ENCODE measurements around the gene THPO. TPM values are rescaled to one million over a fixed set of nuclear protein-coding genes. Genes with fewer than 3 reads are reported as not detected.
A peak's percentile ranks its signal among the peaks of the same experiment; 100 is the strongest.

Gene THPO
- total RNA-seq, 1 donor from 2014 or later = 0.41 TPM

DNA sequence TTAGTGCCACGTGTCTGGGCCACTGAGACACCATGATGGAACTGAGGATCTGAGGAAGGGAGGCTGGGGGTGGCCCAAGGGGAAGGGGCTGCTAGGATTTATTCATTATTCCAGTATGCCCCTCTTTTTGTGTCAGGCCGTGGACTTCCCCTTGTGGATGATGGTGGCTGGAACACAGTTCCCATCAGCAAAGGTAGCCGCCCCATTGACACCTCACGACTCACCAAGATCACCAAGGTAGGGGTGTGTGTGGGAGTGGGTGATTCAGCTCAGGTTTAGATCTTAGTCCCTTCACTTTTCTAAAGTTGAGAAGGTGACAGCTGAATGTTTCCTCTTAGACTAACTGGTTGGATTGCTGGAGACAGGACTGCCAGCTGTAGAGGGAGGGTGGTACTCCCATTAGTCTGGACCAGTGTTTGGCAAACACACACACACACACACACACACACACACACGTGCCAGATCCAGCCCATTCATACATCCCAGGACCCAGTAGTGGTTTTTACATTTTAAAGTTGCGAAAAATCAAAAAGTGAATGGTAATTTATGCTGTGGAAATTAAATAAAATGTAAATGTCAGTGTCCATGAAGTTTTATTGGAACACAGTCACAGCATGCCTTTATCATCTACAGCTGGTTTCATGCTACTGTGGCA lies 52.2 kb downstream of the THPO start:
- DNase-seq (ENCODE audit: extremely low spot score, unreplicated experiment) = no peak
- H3K36me3 Mint-ChIP-seq = peaks cover 49% of the 10 kb centered on the region
- no peak overlapping the region for H3K4me3 Mint-ChIP-seq
- H3K27ac Mint-ChIP-seq = no peak overlapping the region
- no peaks in the 10 kb centered on the region for H3K9me3 Mint-ChIP-seq
- no peaks in the 10 kb centered on the region for H3K4me1 Mint-ChIP-seq (ENCODE audit: unreplicated experiment)
- no peaks in the 10 kb centered on the region for H3K27me3 Mint-ChIP-seq
- TF ChIP-seq, protein P1, sequence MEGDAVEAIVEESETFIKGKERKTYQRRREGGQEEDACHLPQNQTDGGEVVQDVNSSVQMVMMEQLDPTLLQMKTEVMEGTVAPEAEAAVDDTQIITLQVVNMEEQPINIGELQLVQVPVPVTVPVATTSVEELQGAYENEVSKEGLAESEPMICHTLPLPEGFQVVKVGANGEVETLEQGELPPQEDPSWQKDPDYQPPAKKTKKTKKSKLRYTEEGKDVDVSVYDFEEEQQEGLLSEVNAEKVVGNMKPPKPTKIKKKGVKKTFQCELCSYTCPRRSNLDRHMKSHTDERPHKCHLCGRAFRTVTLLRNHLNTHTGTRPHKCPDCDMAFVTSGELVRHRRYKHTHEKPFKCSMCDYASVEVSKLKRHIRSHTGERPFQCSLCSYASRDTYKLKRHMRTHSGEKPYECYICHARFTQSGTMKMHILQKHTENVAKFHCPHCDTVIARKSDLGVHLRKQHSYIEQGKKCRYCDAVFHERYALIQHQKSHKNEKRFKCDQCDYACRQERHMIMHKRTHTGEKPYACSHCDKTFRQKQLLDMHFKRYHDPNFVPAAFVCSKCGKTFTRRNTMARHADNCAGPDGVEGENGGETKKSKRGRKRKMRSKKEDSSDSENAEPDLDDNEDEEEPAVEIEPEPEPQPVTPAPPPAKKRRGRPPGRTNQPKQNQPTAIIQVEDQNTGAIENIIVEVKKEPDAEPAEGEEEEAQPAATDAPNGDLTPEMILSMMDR (conservative IDR thresholded peaks at IDR 0.05) = no peak

DNA sequence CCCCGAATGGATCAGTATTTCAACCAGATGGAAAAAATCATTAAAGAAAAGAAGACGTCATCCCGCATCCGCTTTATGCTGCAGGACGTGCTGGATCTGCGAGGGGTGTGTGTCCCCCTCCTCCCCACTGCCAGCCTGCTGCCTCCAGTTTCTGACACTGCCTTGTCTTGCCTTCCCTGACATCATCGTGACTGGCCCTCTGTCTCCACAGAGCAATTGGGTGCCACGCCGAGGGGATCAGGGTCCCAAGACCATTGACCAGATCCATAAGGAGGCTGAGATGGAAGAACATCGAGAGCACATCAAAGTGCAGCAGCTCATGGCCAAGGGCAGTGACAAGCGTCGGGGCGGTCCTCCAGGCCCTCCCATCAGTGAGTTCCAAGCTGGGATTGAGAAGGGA lies 52.7 kb downstream of the THPO start:
- Mint-ChIP-seq H3K36me3 (peaks cover 52% of the 10 kb centered on the region), H3K4me1 (ENCODE audit: unreplicated experiment) (no peaks in the 10 kb centered on the region), H3K9me3 (no peaks in the 10 kb centered on the region), H3K27ac (peak overlapping the region; percentile 46), H3K27me3 (no peaks in the 10 kb centered on the region), H3K4me3 (no peak overlapping the region)
- TF ChIP-seq, protein P1 (conservative IDR thresholded peaks at IDR 0.05) = no peak
- no peak for DNase-seq (ENCODE audit: extremely low spot score, unreplicated experiment)

DNA sequence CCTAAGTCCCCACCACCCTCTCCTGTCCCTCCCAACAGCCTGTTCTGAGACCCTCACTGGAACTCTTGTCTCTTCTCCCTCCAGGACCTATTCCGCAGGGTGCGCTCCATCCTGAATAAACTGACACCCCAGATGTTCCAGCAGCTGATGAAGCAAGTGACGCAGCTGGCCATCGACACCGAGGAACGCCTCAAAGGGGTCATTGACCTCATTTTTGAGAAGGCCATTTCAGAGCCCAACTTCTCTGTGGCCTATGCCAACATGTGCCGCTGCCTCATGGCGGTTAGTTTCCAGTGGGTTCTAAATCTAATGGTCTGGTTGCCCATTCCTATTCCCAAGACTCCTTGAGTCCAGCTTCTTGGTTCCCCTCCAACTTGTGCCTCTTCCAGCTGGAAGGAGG lies 54.3 kb downstream of the THPO start:
- Mint-ChIP-seq H3K36me3 (peaks cover 45% of the 10 kb centered on the region), H3K27ac (no peak overlapping the region), H3K4me3 (no peak overlapping the region), H3K27me3 (no peaks in the 10 kb centered on the region), H3K4me1 (ENCODE audit: unreplicated experiment) (peaks cover 3% of the 10 kb centered on the region), H3K9me3 (no peaks in the 10 kb centered on the region)
- no peak for DNase-seq (ENCODE audit: extremely low spot score, unreplicated experiment)
- TF ChIP-seq, protein P1 (conservative IDR thresholded peaks at IDR 0.05) = no peak

DNA sequence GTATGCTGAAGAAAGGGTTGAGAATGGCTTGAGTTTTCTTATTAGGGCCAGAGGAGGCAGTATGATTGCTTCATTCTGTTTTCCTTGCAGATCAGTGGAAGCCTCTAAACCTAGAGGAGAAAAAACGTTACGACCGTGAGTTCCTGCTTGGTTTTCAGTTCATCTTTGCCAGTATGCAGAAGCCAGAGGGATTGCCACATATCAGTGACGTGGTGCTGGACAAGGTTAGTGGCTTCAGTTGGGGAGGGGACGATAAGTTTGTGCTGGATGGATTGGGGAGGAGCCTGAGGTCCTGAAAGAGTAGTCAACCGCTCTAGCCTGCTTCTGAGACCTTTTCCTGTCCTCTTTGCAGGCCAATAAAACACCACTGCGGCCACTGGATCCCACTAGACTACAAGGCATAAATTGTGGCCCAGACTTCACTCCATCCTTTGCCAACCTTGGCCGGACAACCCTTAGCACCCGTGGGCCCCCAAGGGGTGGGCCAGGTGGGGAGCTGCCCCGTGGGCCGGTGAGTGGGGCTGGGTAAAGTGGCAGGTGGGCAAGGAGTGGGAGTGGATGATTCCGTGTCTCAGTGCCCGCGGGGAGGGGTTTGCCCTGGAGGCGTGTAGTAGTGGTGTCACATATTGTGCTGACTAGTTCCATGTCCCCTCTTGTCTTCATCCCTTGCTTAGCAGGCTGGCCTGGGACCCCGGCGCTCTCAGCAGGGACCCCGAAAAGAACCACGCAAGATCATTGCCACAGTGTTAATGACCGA lies 55.1 kb downstream of the THPO start:
- TF ChIP-seq, protein P1 (conservative IDR thresholded peaks at IDR 0.05) = no peak
- Mint-ChIP-seq H3K9me3 (no peaks in the 10 kb centered on the region), H3K36me3 (peaks cover 44% of the 10 kb centered on the region), H3K4me3 (no peak overlapping the region), H3K27me3 (no peaks in the 10 kb centered on the region), H3K27ac (peak overlapping the region; percentile 16), H3K4me1 (ENCODE audit: unreplicated experiment) (peaks cover 7% of the 10 kb centered on the region)
- DNase-seq (ENCODE audit: extremely low spot score, unreplicated experiment) = no peak

Other genes starting within 250 kb of the THPO start
- 43.9 and 48.5 TPM in 2 replicates for gene EIF2B5, start 242.8 kb downstream of the THPO start, total RNA-seq (ENCODE audit: low replicate concordance)
- 70.8 and 84.8 TPM in 2 replicates for gene DVL3, start 222.8 kb downstream of the THPO start, total RNA-seq (ENCODE audit: low replicate concordance)
- gene AP2M1, start 203.4 kb downstream of the THPO start, total RNA-seq (ENCODE audit: low replicate concordance) = 249 and 298 TPM in 2 replicates
- 72.3 and 74.3 TPM in 2 replicates for gene ABCF3, start 192.0 kb downstream of the THPO start, total RNA-seq (ENCODE audit: low replicate concordance)
- 23.7 and 38.7 TPM in 2 replicates for gene VWA5B2, start 148.6 kb downstream of the THPO start, total RNA-seq (ENCODE audit: low replicate concordance)
- gene ALG3, start 129.2 kb downstream of the THPO start, total RNA-seq (ENCODE audit: low replicate concordance) = 55.7 and 55.8 TPM in 2 replicates
- gene EEF1AKMT4, start 128.5 kb downstream of the THPO start, total RNA-seq (ENCODE audit: low replicate concordance) = 6.4 and 10.2 TPM in 2 replicates
- 1.9 TPM in 2 replicates for gene CAMK2N2, start 116.7 kb downstream of the THPO start, total RNA-seq (ENCODE audit: low replicate concordance)
- gene ECE2, start 102.2 kb downstream of the THPO start, total RNA-seq (ENCODE audit: low replicate concordance) = not detected in 2 replicates
- gene PSMD2, start 79.0 kb downstream of the THPO start, total RNA-seq (ENCODE audit: low replicate concordance) = 226 and 255 TPM in 2 replicates
- gene EIF4G1, start 63.6 kb downstream of the THPO start, total RNA-seq (ENCODE audit: low replicate concordance) = 371 and 432 TPM in 2 replicates
- gene FAM131A, start 40.6 kb downstream of the THPO start, total RNA-seq (ENCODE audit: low replicate concordance) = 13.2 and 18.3 TPM in 2 replicates
- gene CLCN2, start 16.6 kb downstream of the THPO start, total RNA-seq (ENCODE audit: low replicate concordance) = 10.8 and 24.9 TPM in 2 replicates
- gene POLR2H, start 16.5 kb downstream of the THPO start, total RNA-seq (ENCODE audit: low replicate concordance) = 87.8 and 90.5 TPM in 2 replicates
- gene CHRD, start 1.8 kb upstream of the THPO start, total RNA-seq (ENCODE audit: low replicate concordance) = 6.4 and 35.5 TPM in 2 replicates
- 57.7 and 65.0 TPM in 2 replicates for gene EPHB3, start 183.6 kb upstream of the THPO start, total RNA-seq (ENCODE audit: low replicate concordance)

Measured in type B pancreatic cell (in vitro differentiated cells).